K562 (cell line): Measurements from ENCODE around the gene DIRAS3. TPM values are rescaled to one million over a fixed set of nuclear protein-coding genes. Genes with fewer than 3 reads are reported as not detected.

Experiments
- ATAC-seq: fragments of 200-7000 bp; cut with Tn5 transposase; 3 replicates; pipeline ENCODE4 v1.9.1; 2020; ENCODE audit warnings: moderate library complexity
- BruUV-seq: library from RNA; stranded (reverse); fragments of 400-500 nt; replicated peaks from 2 replicates; lab custom pipeline; 2021; lab: Mats Ljungman, UMichigan
- CTCF ChIA-PET: fragments of 300-600 bp; formaldehyde crosslinking; extraction: SDS; loops from one replicate; lab custom pipeline; 2021; ENCODE audit warnings: low intra/inter-chr PET ratio; lab: Yijun Ruan, JAX
- POLR2A ChIA-PET: fragments of 300-600, 350-650 bp; sonication (Branson Sonifier 250); formaldehyde crosslinking; extraction: SDS; loops from one replicate; lab custom pipeline; 2021; ENCODE audit warnings: antibody characterized with exemption, inconsistent platforms; lab: Yijun Ruan, JAX
- DNase-seq, 4 experiments: peaks; one replicate each; pipeline versions ENCODE4 v3.0.0 to v3.0.0-alpha.2; 2011 to 2018; ENCODE audit warnings: low spot score in 3 of 4, mixed read lengths in 3 of 4; ENCODE audit errors: extremely low read depth in 1 of 4
- FAIRE-seq: peaks from 2 replicates; lab custom pipeline; 2011; peaks lifted over from hg19 to GRCh38; lab: Jason Lieb, UNC
- H2AFZ ChIP-seq: 2 replicates; pipeline ENCODE4 v1.6.0; 2011; ENCODE audit warnings: low read depth, low read length, control low read depth, inconsistent platforms
- H3K27ac ChIP-seq: fragments of 200-600 bp; 3 replicates; pipeline ENCODE4 v1.8.0; 2011; ENCODE audit warnings: low read depth, mild to moderate bottlenecking, control low read depth, inconsistent platforms, low read length, moderate library complexity, mixed read lengths; ENCODE audit errors: extremely low read depth
- H3K27me3 ChIP-seq, 2 experiments: fragments of 300-600 bp in 1 of 2; 2 replicates in 1 of 2; 3 replicates in 1 of 2; pipeline versions ENCODE4 v1.6.0 to v1.8.0; 2011; ENCODE audit warnings: inconsistent platforms in 2 of 2, low read length in 2 of 2, mild to moderate bottlenecking in 1 of 2, mixed read lengths in 1 of 2, moderate library complexity in 1 of 2; ENCODE audit not compliant: control insufficient read depth in 2 of 2, insufficient read depth in 2 of 2
- H3K36me3 ChIP-seq: fragments of 300-600 bp; 3 replicates; pipeline ENCODE4 v1.8.0; 2011; ENCODE audit warnings: mild to moderate bottlenecking, low read length, inconsistent platforms; ENCODE audit not compliant: control insufficient read depth, insufficient read depth
- H3K4me1 ChIP-seq, 2 experiments: fragments of 200-600 bp in 1 of 2; replicated peaks in 1 of 2; 2 replicates in 1 of 2; 3 replicates in 1 of 2; pipeline versions ENCODE4 v1.5.1 to v1.8.0; 2011; ENCODE audit warnings: inconsistent platforms in 2 of 2, low read length in 2 of 2, mild to moderate bottlenecking in 1 of 2, mixed read lengths in 1 of 2, moderate library complexity in 1 of 2; ENCODE audit not compliant: control insufficient read depth in 2 of 2, insufficient read depth in 2 of 2
- H3K4me2 ChIP-seq: 2 replicates; pipeline ENCODE4 v1.6.1; 2011; ENCODE audit warnings: low read length, control low read depth, inconsistent platforms, mixed read lengths; ENCODE audit not compliant: insufficient read depth
- H3K4me3 ChIP-seq: fragments of 200-600 bp; sonication (generic), shearing (Covaris generic); 2 replicates; pipeline ENCODE4 v1.5.1; 2016; ENCODE audit warnings: control low read depth, inconsistent platforms
- H3K79me2 ChIP-seq: fragments of 200-600 bp; 3 replicates; pipeline ENCODE4 v1.8.0; 2011; ENCODE audit warnings: low read length, inconsistent platforms; ENCODE audit not compliant: control insufficient read depth, insufficient read depth
- H3K9ac ChIP-seq, 2 experiments: 2 replicates each; pipeline versions ENCODE4 v1.6.0 to v1.6.1; 2011; ENCODE audit warnings: low read depth in 2 of 2, low read length in 2 of 2, control low read depth in 1 of 2, inconsistent platforms in 1 of 2, mild to moderate bottlenecking in 1 of 2, mixed read lengths in 1 of 2; ENCODE audit not compliant: insufficient read depth in 1 of 2
- H3K9me1 ChIP-seq: one replicate; pipeline ENCODE4 v1.6.0; 2011; ENCODE audit warnings: inconsistent platforms, mild to moderate bottlenecking, low read length, moderate library complexity; ENCODE audit not compliant: control insufficient read depth, insufficient read depth
- H3K9me3 ChIP-seq: replicated peaks from 2 replicates; pipeline ENCODE4 v1.5.1; 2011; ENCODE audit warnings: low read depth, low read length, inconsistent platforms; ENCODE audit not compliant: control insufficient read depth, insufficient read depth
- H4K20me1 ChIP-seq: replicated peaks from 2 replicates; pipeline ENCODE4 v1.6.1; 2011; ENCODE audit warnings: low read length, inconsistent platforms, mixed read lengths; ENCODE audit not compliant: control insufficient read depth, insufficient read depth
- ASH1L ChIP-seq: fragments of 450-650 bp; IDR thresholded peaks from 2 replicates; pipeline ENCODE4 v1.6.1; 2018; ENCODE audit warnings: borderline replicate concordance, mild to moderate bottlenecking, low read depth; ENCODE audit not compliant: partially characterized antibody
- ERF ChIP-seq: fragments of 450-650 bp; formaldehyde crosslinking; IDR thresholded peaks from 2 replicates; pipeline ENCODE4 v1.4.0; 2020; ENCODE audit warnings: mild to moderate bottlenecking, mixed read lengths
- HNRNPUL1 ChIP-seq: fragments of 200-400 bp; formaldehyde crosslinking; IDR thresholded peaks from 2 replicates; pipeline ENCODE4 v1.6.1; 2017; ENCODE audit warnings: low read length
- MBD2 ChIP-seq: sonication (generic); IDR thresholded peaks from 2 replicates; pipeline ENCODE4 v1.6.1; 2016; ENCODE audit warnings: low read depth, borderline replicate concordance
- PHB ChIP-seq: fragments of 250-450 bp; sonication (Bioruptor Pico); IDR thresholded peaks from 2 replicates; pipeline ENCODE4 v1.5.0; 2021
- SAFB ChIP-seq: fragments of 200-400 bp; formaldehyde crosslinking; IDR thresholded peaks from 2 replicates; pipeline ENCODE4 v1.6.1; 2017; ENCODE audit warnings: low read depth, low read length, borderline replicate concordance
- SMAD1 ChIP-seq: fragments of 150-350 bp; IDR thresholded peaks from 2 replicates; pipeline ENCODE4 v1.6.1; 2014; ENCODE audit warnings: low read length, low read depth; ENCODE audit not compliant: partially characterized antibody
- STAG1 ChIP-seq: sonication (generic); formaldehyde crosslinking; IDR thresholded peaks from 2 replicates; pipeline ENCODE4 v1.5.0; 2020; ENCODE audit warnings: missing genetic modification reagents, borderline replicate concordance
- TBP ChIP-seq: optimal IDR thresholded peaks from 2 replicates; pipeline ENCODE3; 2011; ENCODE audit warnings: low read depth, low read length, improper control_type of control experiment
- TCF3 ChIP-seq: sonication (generic); formaldehyde crosslinking; IDR thresholded peaks from 2 replicates; pipeline ENCODE4 v1.4.0; 2020; ENCODE audit warnings: mild to moderate bottlenecking, missing genetic modification reagents
- ZNF277 ChIP-seq: fragments of 250-450 bp; sonication (Bioruptor Pico); IDR thresholded peaks from 2 replicates; pipeline ENCODE4 v1.8.0; 2022; ENCODE audit warnings: inconsistent platforms, mild to moderate bottlenecking, moderate library complexity, borderline replicate concordance
- ZNF311 ChIP-seq: fragments of 250-450 bp; sonication (Bioruptor Pico); IDR thresholded peaks from 2 replicates; pipeline ENCODE4 v1.4.0; 2020; ENCODE audit warnings: mild to moderate bottlenecking, moderate library complexity
- ZNF347 ChIP-seq: fragments of 450-650 bp; formaldehyde crosslinking; IDR thresholded peaks from 2 replicates; pipeline ENCODE4 v1.4.0; 2020; ENCODE audit warnings: low read depth, mild to moderate bottlenecking, moderate library complexity
- ZNF436 ChIP-seq: fragments of 250-450, 450-650 bp; sonication (Bioruptor Pico); formaldehyde crosslinking; IDR thresholded peaks from 2 replicates; pipeline ENCODE4 v1.7.0; 2020; ENCODE audit warnings: mild to moderate bottlenecking
- ZNF511 ChIP-seq: sonication (generic); formaldehyde crosslinking; IDR thresholded peaks from 2 replicates; pipeline ENCODE4 v1.8.0; 2022; ENCODE audit warnings: mild to moderate bottlenecking, missing genetic modification reagents
- ZNF766 ChIP-seq: fragments of 200-800 bp; sonication (Bioruptor generic); conservative IDR thresholded peaks from 2 replicates; pipeline ENCODE4 v1.6.1; 2016; ENCODE audit warnings: missing genetic modification characterization, missing compliant biosample characterization
- ZZZ3 ChIP-seq: fragments of 450-650 bp; IDR thresholded peaks from 2 replicates; pipeline ENCODE4 v1.6.1; 2016; ENCODE audit warnings: antibody characterized with exemption, mild to moderate bottlenecking, moderate library complexity
- WGBS: fragments of 100-300 bp; shearing (Covaris generic); methylation state at CpG from one replicate; pipeline ENCODE4 v1.1.6; 2016; ENCODE audit warnings: low coverage, mixed read lengths; ENCODE audit not compliant: insufficient coverage; ENCODE audit errors: missing lambda C conversion rate; 5-methylcytosine and 5-hydroxymethylcytosine counted together
- in situ Hi-C: fragments of 300-500 bp; cut with MboI; formaldehyde crosslinking; loops from 4 replicates; pipeline ENCODE4 v1.15.0; 2018; ENCODE audit warnings: inconsistent platforms, mixed read lengths
- intact Hi-C: fragments of 100-400 bp; cut with micrococcal nuclease; formaldehyde crosslinking; loops from 2 replicates; pipeline ENCODE4 v1.14.2; 2022
- polyA plus RNA-seq, 8 experiments: library from polyadenylated mRNA; depleted of rRNA in 4 of 8; stranded (reverse) in 5 of 8; unstranded in 3 of 8; fragments of >200 nt; fragmentation: Nextera tagmentation in 2 of 8; fragmentation: Illumina TruSeq in 1 of 8; extraction: Ambion mirVana in 2 of 8; extraction: Trizol in 1 of 8; gene quantifications; 2 replicates each; pipeline versions ENCODE4 v1.2.1 to v1.2.3, GENCODE V29; 2011 to 2014; ENCODE audit warnings: inconsistent platforms in 1 of 8, missing spikeins in 1 of 8
- total RNA-seq, 7 experiments: library from RNA; depleted of rRNA in 6 of 7; stranded (reverse); fragments of >200 nt in 6 of 7; fragmentation: Illumina TruSeq in 2 of 7; extraction: Trizol in 2 of 7; gene quantifications; 2 replicates each; pipeline versions ENCODE4 v1.2.1 to v1.2.3, GENCODE V29; 2011 to 2021; ENCODE audit warnings: low replicate concordance in 1 of 7

The DIRAS3 gene
- total and polyA plus RNA-seq, 9 of the 15 experiments (the other 6 are each of a cell fraction or from before 2014, with no cell fraction given) = 7.9 to 96.1 (median 41.7) TPM

GRCh38 chr1:68010543-68010942 lies 39.9 kb downstream of the DIRAS3 start:
- POLR2A ChIA-PET = interaction anchor here (0.9 to 1.7 kb wide), 2 partner anchors 8 to 160 kb away, joined by 3 to 5 read pairs; no protein-coding TSS in a partner anchor
- FAIRE-seq = no peak
- no peak overlapping the region for H3K4me2 ChIP-seq

More at GRCh38 chr1:68010543-68010942, 39.9 kb downstream of the DIRAS3 start:
- in situ Hi-C loops (loop anchor here (10.0 kb wide), 1 partner anchor 156 kb away; no protein-coding TSS in a partner anchor), intact Hi-C loops (loop anchor here (1.0 kb wide), 2 partner anchors 157 to 244 kb away; no protein-coding TSS in a partner anchor)
- no peaks in the 10 kb centered on the region for H4K20me1 ChIP-seq
- no peak overlapping the region for H3K9ac ChIP-seq
- no peak for ATAC-seq
- H3K9me3 ChIP-seq = no peaks in the 10 kb centered on the region
- CTCF ChIA-PET = interaction anchor here (2.6 kb wide), 1 partner anchor 157 kb away, joined by 19 read pairs; no protein-coding TSS in a partner anchor
- TF ChIP-seq ASH1L (no peak), MBD2 (no peak), ZNF511 (CRISPR knock-in tag) (no peak), ZNF436 (CRISPR knock-in tag) (no peak), TCF3 (no peak), TBP (no peak), PHB (CRISPR knock-in tag) (no peak), ZNF311 (CRISPR knock-in tag) (no peak), HNRNPUL1 (no peak), ZZZ3 (no peak), SAFB (no peak), ERF (CRISPR knock-in tag) (no peak), ZNF766 (CRISPR knock-in tag) (no peak), ZNF277 (CRISPR knock-in tag) (no peak), STAG1 (CRISPR knock-in tag) (no peak), ZNF347 (no peak), SMAD1 (no peak)
- H3K4me1 ChIP-seq = no peaks in the 10 kb centered on the region; a peak in 1 of 5 replicates
- no peak overlapping the region for H2AFZ ChIP-seq
- WGBS = 0% methylated on average over 4 of the region's 4 CpGs
- no peaks in the 10 kb centered on the region for H3K36me3 ChIP-seq
- no peaks in the 10 kb centered on the region for H3K27me3 ChIP-seq
- no peaks in the 10 kb centered on the region for H3K79me2 ChIP-seq
- no peak overlapping the region for H3K27ac ChIP-seq
- no peak overlapping the region for H3K4me3 ChIP-seq
- no TSS peak for BruUV-seq
- no peaks in the 10 kb centered on the region for H3K9me1 ChIP-seq
- no peak for DNase-seq
